Right renal pelvis (tissue), 4 donors: ENCODE measurements around the gene CPHXL2. TPM values are rescaled to one million over a fixed set of nuclear protein-coding genes. Genes with fewer than 3 reads are reported as not detected.

Experiments
- DNase-seq, 4 donors: peaks; one replicate each; pipeline ENCODE4 v3.0.0-alpha.2; 2013; ENCODE audit warnings: low read depth in 4 of 4, low spot score in 3 of 4, missing footprints in 1 of 4
- polyA plus RNA-seq, 4 donors: library from polyadenylated mRNA; unstranded; fragments of 120-200 nt; gene quantifications; one replicate each; pipeline ENCODE4 v1.2.1, GENCODE V29; 2013; ENCODE audit not compliant: insufficient read length in 4 of 4

The CPHXL2 gene
- polyA plus RNA-seq: under 1 TPM in 1 of 4 donors, not detected in 3; 0.05 TPM

GRCh38 chr16:75676909-75677308, at the start of gene CPHXL2:
TSS of gene CPHXL2 (minus strand) at chr16:75677009. CDS start at chr16:75676999, 10 bp downstream.
- no peak for DNase-seq

- no peak for DNase-seq
Measured at GRCh38 chr16:75726390-75726789, 49.6 kb upstream of the CPHXL2 start, which contains the start of gene CPHXL. TSS of gene CPHXL (minus strand) at chr16:75726490. CDS start at chr16:75726442, 48 bp downstream.

DNA sequence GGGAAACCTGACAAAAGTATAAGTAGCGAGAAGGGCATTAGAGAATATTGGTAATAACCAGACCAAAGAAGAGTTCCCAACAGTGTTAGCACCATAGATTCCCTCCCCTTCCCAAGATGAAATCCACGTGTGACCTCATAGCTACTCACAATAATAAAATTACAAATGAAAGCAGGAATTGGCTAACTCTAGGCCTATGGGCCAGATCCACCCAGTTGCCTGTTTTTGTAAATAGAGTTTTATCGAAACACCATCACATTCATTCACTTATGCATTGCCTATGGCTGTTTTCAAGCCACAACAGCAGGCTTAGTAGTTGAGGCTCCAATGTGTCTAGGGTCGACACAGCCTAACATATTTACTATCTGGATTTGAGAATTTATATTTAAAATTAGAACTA, 41.6 kb upstream of the CPHXL2 start:
- DNase-seq: no peak

- DNase-seq: no peak
Measured at GRCh38 chr16:75714661-75715060, 37.9 kb upstream of the CPHXL2 start.

GRCh38 chr16:75710344-75710743, 33.5 kb upstream of the CPHXL2 start:
- no peak for DNase-seq

GRCh38 chr16:75703306-75703705, 26.5 kb upstream of the CPHXL2 start:
- no peak for DNase-seq

DNA sequence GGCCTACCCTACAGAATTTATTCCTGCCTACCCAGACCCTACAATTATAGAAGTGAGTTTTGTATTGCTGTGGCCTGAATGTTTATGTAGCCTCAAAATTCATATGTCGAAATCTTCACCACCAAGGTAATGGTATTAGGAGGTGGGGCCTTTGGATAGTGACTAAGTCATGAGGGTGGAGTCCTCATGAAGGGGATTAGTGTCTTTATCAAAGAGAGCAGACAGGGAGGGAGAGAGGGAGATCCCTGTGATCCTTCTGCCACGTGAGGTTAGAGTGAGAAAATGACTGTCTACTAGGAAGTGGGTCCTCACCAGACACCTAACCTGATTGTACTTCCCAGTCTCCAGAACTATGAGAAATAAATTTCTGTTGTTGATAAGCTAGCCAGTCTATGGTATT, 25.4 kb upstream of the CPHXL2 start:
- DNase-seq: no peak

DNA sequence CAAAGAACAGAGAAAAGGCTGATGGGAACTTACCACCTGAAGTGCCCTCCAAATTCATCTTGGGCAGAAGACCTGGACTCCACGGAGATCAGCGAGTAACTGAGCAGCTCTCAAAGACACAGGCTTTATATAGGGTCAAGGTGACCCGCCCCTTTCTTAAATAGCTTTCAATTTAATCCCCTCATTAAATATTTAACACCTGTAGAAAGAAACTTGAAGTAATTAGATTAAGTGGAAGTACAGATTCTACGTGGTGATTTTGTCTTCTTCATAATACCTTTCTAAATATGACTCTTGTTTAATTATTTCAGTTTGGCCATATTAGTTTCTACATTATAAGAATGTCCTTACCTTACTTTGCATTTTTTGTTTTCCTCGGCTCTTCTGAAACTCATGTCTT, 24.6 kb upstream of the CPHXL2 start, which contains the start of gene DUXB:
DUXB (minus strand) TSS at position 101 of the 400 bp plus-strand sequence; CDS start at position 58, 43 bp downstream.
- DNase-seq: no peak

GRCh38 chr16:75697571-75697970, 20.8 kb upstream of the CPHXL2 start:
- no peak for DNase-seq

DNA sequence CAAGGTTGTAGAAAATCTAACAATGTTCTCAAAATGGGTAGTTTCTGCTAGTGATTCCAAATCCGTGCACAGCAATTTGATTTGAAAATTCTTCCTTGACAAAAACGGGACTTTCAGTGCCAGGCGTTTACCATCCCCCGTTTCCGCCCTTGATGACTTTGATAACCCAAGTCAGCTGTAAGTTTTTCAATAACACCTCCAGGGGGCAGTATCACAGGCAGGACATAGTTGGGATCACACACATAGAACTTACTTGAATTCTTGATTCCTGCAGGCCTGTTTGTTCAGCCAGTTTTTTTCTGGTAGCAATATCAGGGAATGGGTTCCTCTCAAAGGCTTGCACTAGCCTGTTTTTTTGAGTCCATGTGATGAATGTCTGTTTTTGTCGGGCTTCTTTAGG, 18.9 kb upstream of the CPHXL2 start:
- DNase-seq: no peak

- no peak for DNase-seq
Measured at GRCh38 chr16:75687361-75687760, 10.6 kb upstream of the CPHXL2 start.

GRCh38 chr16:75682308-75682707, 5.5 kb upstream of the CPHXL2 start:
- DNase-seq: no peak

GRCh38 chr16:75679366-75679765, 2.6 kb upstream of the CPHXL2 start:
- DNase-seq: no peak

GRCh38 chr16:75667503-75667902, 9.3 kb downstream of the CPHXL2 start:
- no peak for DNase-seq

- no peak for DNase-seq
Measured at GRCh38 chr16:75660726-75661302, 16.0 kb downstream of the CPHXL2 start.

DNA sequence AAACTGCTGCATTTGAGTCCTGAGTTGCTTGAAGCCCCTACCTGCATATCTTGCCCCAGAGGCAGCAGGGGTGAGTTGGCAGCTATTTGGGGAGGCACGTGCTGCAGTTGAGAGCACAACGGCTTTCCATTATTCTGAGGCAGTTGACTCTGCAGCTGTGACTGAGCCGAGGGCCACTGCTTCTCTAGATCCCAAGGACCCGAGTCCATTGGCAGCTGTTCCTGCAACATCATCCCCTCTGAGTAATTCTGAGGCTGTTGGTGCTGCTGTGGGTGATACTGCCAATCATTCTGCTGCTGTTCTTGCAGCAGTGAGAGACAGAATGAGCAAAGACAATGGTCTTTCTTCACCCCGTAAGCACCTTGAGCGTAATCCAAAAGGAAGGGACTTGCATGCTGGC, 16.5 kb downstream of the CPHXL2 start:
- no peak for DNase-seq

GRCh38 chr16:75658175-75658574, 18.6 kb downstream of the CPHXL2 start:
- DNase-seq: no peak

DNA sequence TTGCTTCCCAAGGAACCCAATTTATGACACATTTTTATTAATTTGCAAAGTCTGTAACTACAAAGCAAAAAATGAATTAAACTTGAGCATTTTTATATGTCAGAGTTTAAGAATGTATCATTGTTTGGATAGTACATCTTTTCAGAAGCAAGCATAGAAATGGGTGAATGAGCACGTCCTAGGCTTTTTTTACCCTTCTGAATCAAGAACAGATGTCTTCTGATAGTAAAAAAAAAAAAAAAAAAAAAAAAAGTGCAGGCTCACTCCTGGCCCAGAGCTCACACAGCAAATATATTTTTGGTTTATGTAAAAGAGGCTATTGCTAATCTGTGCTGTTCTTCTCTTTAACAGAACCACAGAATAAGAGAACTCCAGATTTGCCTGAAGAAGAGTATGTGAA, 22.9 kb downstream of the CPHXL2 start:
- no peak for DNase-seq

DNA sequence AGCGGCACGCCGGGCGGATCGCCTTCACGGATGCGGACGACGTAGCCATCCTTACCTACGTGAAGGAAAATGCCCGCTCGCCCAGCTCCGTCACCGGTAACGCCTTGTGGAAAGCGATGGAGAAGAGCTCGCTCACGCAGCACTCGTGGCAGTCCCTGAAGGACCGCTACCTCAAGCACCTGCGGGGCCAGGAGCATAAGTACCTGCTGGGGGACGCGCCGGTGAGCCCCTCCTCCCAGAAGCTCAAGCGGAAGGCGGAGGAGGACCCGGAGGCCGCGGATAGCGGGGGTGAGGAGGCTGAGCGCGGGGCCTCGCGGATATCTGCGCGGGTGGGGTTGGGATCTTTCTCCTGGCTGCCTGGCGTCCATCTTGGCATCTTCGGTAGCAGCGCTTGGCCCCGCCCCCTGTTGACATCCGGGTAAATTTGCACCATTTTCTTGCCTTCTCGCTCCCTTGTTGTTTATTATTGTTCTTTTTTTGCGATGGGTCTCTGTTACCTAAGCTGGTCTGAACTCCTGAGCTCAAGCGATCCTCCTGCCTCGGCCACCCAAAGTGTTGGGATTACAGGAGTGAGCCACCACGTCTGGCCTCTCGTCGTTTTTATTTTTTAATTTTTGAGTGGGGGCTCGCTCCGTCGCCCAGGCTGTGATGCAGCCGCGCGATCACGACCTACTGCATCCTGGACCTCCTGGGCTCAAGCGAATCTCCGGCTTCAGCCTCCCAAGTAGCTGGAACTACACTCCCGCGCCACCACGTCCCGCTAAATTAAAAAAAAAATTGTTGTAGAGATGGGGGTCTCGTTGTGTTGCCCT, 28.3 kb downstream of the CPHXL2 start:
- peak; percentile 75 to 84 (median 80) for DNase-seq

DNA sequence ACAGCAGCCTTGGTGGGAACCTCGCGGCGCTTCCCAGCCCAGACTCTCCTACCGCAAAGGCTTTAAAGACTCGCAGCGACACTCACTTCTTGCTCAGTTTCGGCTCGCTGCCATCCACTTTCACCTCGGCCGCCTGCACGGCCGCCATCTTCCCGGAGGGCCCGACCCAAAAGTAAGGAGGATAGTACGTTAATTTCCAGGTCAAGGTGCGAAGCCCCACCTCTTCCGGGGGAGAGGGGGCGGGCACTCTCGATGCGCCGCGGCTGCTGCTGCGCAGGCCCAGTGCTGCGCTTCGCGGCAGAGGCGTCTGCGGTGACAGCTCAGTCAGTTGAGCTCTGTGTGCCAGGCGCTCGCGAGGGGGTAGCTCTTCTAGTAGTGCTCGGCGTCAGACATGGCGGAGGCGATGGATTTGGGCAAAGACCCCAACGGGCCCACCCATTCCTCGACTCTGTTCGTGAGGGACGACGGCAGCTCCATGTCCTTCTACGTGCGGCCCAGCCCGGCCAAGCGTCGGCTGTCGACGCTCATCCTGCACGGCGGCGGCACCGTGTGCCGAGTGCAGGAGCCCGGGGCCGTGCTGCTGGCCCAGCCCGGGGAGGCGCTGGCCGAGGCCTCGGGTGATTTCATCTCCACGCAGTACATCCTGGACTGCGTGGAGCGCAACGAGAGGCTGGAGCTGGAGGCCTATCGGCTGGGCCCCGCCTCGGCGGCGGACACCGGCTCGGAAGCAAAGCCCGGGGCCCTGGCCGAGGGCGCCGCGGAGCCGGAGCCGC, 29.1 kb downstream of the CPHXL2 start, which contains the start of the genes KARS1 and TERF2IP:
KARS1 (minus strand) TSS at position 174 of the 773 bp plus-strand sequence; CDS start at position 148, 26 bp downstream.
TERF2IP (plus strand) TSS at position 282 of the 773 bp plus-strand sequence; CDS start at position 392, 110 bp downstream.
- DNase-seq: peak; percentile 86 to 89 (median 88)

DNA sequence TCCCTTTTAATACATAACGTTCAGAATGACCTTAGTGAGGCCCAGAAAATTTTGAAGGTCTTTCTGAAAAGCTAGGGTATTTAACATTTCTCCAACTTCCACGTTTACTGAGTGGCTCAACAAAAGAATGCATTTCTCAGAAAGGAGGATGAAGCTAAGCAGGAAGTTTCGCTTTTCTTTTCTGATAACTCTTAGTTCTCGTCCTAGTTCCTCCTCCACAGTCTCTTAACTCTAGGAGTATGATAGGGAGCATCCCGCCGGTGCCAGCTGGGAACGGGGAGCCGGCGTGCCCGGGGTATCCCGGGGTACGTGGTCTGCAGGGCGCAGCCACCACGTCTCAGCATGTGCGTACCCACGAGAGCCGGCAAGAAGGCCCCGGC, 29.7 kb downstream of the CPHXL2 start:
- no peak for DNase-seq
